ENCODE data around the gene TENM3.

DNA sequence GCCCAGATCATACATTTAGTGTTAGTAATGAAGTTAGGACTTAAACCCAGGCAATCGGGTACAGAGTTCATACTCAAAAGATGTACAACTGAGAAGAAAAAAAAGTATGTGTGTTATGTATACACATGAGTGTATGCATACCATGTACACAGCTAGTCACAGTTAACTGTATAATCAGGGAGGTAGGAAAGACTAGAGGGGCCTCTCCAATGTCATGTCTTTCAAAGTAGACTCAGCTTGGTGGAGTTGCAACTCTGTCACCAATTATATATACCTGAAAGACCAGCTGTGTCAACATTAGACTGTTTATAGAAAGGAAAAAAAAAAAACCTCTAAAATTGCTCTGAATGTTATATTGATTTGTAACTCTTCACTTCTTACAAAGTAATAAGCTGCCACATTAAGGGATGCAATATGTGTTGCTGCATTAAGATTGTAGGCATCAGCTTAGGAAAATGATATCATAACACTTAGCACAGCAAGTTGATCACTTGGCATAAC is 506.5 kb downstream of the TENM3 start:
- TF ChIP-seq CTCF (IDR thresholded peaks at IDR 0.05; ENCODE audit: low read depth, low read length) (no peak), POLR2A (IDR thresholded peaks at IDR 0.05; ENCODE audit: extremely low read depth, insufficient read length) (no peak), MYC (IDR thresholded peaks at IDR 0.05; ENCODE audit: low read depth, low read length) (no peak)
- TF ChIP-seq, protein P1, sequence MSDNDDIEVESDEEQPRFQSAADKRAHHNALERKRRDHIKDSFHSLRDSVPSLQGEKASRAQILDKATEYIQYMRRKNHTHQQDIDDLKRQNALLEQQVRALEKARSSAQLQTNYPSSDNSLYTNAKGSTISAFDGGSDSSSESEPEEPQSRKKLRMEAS (IDR thresholded peaks at IDR 0.05; ENCODE audit: low read depth, low read length): no peak
